T47D (cell line): Measurements from ENCODE around the gene CEP57L1.
A peak's percentile ranks its signal among the peaks of the same experiment; 100 is the strongest.
"Not testable (repeated sequence)": the region's sequence is repeated elsewhere in the genome, so short reads cannot be mapped to it uniquely, and the experiment has no call there.

Experiments
- DNase-seq, 2 experiments: peaks; one replicate each; pipeline versions ENCODE4 v3.0.0 to v3.0.0-alpha.2; 2011 to 2012; ENCODE audit warnings: low read depth in 1 of 2, low spot score in 1 of 2
- JUND ChIP-seq: IDR thresholded peaks from 2 replicates; pipeline ENCODE4 v1.6.1; 2012; ENCODE audit warnings: low read depth
- in situ Hi-C: cut with HindIII; loops from 2 replicates; pipeline ENCODE4 v1.10.0; 2016; ENCODE audit warnings: low sequenced_read_pairs, low pct_unique_long_range_greater_than_20kb

Gene CEP57L1

GRCh38 chr6:109081516-109082187 lies 13.7 kb upstream of the CEP57L1 start:
- no peak for DNase-seq
- TF ChIP-seq JUND = no peak
- in situ Hi-C loops = no loop called here

GRCh38 chr6:109082188-109082577 lies 13.1 kb upstream of the CEP57L1 start:
- no peak for DNase-seq
- TF ChIP-seq JUND = no peak
- in situ Hi-C loops = no loop called here

GRCh38 chr6:109083657-109084056 lies 11.7 kb upstream of the CEP57L1 start:
- in situ Hi-C loops = no loop called here
- TF ChIP-seq JUND = no peak
- DNase-seq = no peak

- DNase-seq, in situ Hi-C loops: not testable (repeated sequence)
Observed at GRCh38 chr6:109084146-109084545, 11.2 kb upstream of the CEP57L1 start.

GRCh38 chr6:109087661-109088264 lies 7.5 kb upstream of the CEP57L1 start:
- no peak for DNase-seq
- in situ Hi-C loops = no loop called here
- no peak for TF ChIP-seq JUND

GRCh38 chr6:109088995-109089394 lies 6.3 kb upstream of the CEP57L1 start:
- no peak for DNase-seq
- in situ Hi-C loops = no loop called here
- no peak for TF ChIP-seq JUND

- in situ Hi-C loops = no loop called here
- TF ChIP-seq JUND = no peak
- no peak for DNase-seq
Observed at GRCh38 chr6:109091314-109092024, 3.8 kb upstream of the CEP57L1 start.

GRCh38 chr6:109092074-109092473 lies 3.2 kb upstream of the CEP57L1 start:
- in situ Hi-C loops = no loop called here
- DNase-seq = no peak
- no peak for TF ChIP-seq JUND

- in situ Hi-C loops = no loop called here
- DNase-seq = no peak
- TF ChIP-seq JUND = no peak
Observed at GRCh38 chr6:109093732-109094415, 1.4 kb upstream of the CEP57L1 start.

- TF ChIP-seq JUND = no peak
- in situ Hi-C loops = no loop called here
- DNase-seq = peak; percentile 70 to 94
Observed at GRCh38 chr6:109094416-109095035, 781 bp upstream of the CEP57L1 start, which contains the start of gene SESN1. Gene SESN1, minus strand, starts transcription at chr6:109094846. Its CDS starts 773 bp downstream, at chr6:109094073.

GRCh38 chr6:109095835-109096084 lies 453 bp downstream of the CEP57L1 start:
- no peak for TF ChIP-seq JUND
- DNase-seq = no peak
- in situ Hi-C loops = no loop called here

- in situ Hi-C loops = no loop called here
- DNase-seq = no peak
- TF ChIP-seq JUND = no peak
Observed at GRCh38 chr6:109096208-109096607, 901 bp downstream of the CEP57L1 start.
